KOPT-K1 (cell line): ENCODE data around the gene ELAC2.
"Not testable (repeated sequence)": the region's sequence is repeated elsewhere in the genome, so short reads cannot be mapped to it uniquely, and the experiment has no call there.

Experiments used
- H3K27ac ChIP-seq: fragments of 200-600 bp; sonication (generic); 2 replicates; pipeline ENCODE4 v1.5.1; 2016; ENCODE audit warnings: antibody characterized with exemption, mild to moderate bottlenecking, low read depth, low read length; ENCODE audit not compliant: poor library complexity, severe bottlenecking
- H3K36me3 ChIP-seq: fragments of 200-600 bp; sonication (generic); 2 replicates; pipeline ENCODE4 v1.5.1; 2017; ENCODE audit warnings: antibody characterized with exemption, mild to moderate bottlenecking, low read length, moderate library complexity; ENCODE audit not compliant: insufficient read depth
- H3K9me3 ChIP-seq: fragments of 200-600 bp; sonication (generic); 2 replicates; pipeline ENCODE4 v1.5.1; 2017; ENCODE audit warnings: antibody characterized with exemption, low read length, mild to moderate bottlenecking; ENCODE audit not compliant: insufficient read depth, poor library complexity, severe bottlenecking

ELAC2 gene

DNA sequence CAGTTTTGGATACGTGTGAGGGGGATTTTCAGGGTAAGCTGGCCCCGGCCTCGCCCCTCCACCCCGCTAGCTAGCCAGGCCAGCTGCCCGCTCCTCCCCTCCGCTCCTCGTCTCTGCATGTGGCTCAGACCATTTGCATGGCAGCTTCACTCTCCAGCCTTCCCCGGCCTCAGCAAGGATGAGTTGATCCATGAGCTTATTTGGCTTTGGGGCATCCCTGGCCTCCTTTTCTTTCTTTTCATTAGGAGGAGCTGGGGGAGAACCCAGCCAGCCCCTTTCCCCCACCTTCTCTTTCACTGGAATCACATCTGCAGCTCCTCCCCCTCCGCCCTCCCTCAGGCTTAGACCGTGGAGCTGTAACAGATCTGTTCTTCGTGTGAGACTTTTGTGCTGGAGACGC, 30.7 kb downstream of the ELAC2 start:
- Histone ChIP-seq H3K36me3 (peaks cover 28% of the 10 kb centered on the region), H3K27ac (no peak overlapping the region), H3K9me3 (no peaks in the 10 kb centered on the region)

DNA sequence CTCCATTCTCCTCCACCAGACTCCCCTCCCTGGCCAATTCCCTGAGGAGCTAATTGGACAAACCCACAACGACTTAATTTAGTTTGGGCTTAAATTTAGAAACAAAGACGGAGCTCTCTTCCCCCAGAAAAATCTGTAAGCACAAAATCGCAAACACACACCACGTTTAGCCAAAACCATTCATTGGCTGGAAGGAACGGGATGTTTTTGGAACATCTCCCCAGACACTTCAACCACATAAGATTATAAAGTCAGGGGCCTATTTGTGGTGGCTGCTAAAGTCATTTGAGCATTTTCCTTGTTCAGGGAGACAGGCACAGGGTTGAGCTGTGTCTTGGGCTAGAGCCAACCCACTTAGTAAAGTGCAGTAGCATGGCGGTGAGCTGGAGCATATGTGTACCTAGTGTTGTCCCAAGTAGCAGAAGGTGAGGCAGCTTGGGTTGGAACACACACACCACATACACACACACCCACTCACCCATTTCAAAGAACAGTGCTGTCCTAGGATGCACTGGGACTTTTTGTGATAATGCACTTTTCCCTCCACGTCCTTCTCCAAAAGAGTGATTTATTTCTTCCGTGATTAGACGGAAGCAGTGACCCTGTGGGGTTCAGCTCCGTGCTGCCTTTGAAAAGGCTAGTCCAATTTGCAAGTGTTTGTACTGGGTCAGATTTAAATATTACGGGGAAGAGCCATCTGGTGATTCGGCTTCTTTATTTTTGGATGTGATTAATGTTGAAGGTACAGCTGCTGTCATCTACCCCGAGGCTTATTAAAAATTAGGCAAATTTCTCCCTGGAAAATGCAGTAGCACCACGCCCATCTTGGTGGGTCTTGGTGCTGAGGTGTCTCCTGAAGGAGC, 32.2 kb downstream of the ELAC2 start:
- H3K27ac ChIP-seq, result no peak overlapping the region
- H3K9me3 ChIP-seq, result no peaks in the 10 kb centered on the region
- H3K36me3 ChIP-seq, result peaks cover 13% of the 10 kb centered on the region

DNA sequence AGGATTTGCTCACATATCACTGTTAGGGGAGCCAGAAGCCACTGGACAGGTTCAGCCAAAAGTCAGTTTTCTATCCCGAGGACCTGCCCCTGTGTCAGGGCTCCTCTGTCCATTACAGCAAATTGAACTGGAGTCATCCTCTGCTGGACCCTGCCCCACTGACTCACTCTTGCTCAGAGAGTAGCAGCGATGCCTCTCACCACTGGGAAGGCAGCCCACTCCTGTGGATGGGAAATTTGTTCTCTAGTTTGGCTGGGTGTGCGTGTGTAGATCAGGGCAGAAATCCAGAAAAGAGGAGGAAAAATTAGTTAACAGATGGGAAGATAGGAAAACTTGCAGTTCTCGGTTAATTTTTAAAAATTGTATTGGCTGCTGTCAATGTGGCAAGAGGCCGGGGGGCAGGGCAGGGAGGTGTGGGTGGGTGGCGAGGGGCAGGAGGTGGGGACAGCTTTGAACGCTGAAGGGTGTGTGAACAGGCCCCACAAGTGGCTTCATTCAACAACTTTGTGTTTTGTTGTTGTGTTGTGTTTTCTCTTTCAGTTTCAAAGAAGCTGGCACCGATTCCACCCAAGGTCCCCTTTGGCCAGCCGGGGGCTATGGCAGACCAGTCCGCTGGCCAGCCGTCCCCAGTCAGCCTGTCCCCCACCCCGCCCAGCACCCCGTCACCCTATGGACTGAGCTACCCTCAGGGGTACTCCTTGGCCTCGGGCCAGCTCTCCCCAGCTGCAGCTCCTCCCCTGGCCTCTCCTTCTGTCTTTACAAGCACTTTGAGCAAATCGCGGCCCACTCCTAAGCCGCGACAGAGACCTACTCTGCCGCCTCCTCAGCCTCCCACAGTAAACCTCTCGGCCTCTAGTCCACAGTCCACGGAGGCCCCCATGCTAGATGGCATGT, 33.6 kb downstream of the ELAC2 start:
- H3K27ac ChIP-seq, result no peak overlapping the region
- no peaks in the 10 kb centered on the region for H3K9me3 ChIP-seq
- H3K36me3 ChIP-seq, result no peaks in the 10 kb centered on the region

- Histone ChIP-seq H3K27ac (no peak overlapping the region), H3K36me3 (no peaks in the 10 kb centered on the region), H3K9me3 (no peaks in the 10 kb centered on the region)
These were observed 35.6 kb downstream of the ELAC2 start for GRCh38 chr17:12982224-12982623.

DNA sequence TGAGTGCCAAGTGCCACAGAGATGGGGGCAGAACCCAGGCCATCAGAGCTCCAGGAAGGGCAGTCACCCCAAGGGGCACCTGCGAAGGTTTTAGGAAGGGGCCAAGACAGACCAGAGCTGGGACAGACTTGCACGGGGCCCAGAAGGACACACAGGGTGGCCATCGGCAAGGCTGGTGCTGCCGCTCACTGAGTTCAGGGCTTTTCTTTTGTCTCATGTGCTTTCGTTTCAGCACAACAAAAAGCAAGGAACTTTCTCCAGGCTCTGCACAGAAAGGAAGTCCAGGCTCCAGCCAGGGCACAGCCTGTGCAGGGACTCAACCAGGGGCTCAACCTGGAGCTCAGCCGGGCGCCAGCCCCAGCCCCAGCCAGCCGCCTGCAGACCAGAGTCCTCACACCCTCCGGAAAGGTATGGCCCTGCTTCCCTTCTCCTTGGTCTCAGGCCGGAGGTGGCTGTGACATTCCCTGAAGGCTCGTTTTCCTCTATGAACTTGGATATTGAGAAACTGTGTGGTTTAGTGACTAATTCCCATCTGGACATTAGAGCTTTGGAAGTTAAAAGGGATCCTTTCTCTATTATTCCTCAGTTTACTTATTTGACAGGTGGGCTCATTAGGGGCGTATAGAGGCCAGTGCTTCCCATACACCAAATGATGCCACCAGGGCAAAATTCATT, 37.9 kb downstream of the ELAC2 start:
- no peak overlapping the region for H3K27ac ChIP-seq
- H3K9me3 ChIP-seq, result no peaks in the 10 kb centered on the region
- no peaks in the 10 kb centered on the region for H3K36me3 ChIP-seq

DNA sequence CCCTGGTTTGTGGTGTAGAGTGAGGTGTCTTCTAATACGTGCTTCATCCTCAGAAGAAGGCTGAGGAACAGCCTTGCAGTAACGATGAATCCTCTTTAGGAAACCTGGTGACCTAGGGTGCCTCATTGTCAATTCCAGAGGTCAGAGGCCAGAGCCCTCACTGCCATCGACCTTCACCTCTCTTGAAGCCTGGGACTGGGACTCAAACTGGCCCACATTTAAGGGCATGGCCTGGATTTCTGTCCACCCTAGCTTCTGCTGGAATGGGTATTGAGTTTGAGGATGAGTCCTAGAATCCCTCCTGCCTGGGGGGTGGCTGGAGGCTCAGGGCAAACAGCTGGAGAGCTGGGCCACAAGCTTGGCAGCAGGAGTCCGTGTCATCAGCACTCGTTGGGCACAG, 38.6 kb downstream of the ELAC2 start:
- no peak overlapping the region for H3K27ac ChIP-seq
- H3K9me3 ChIP-seq, result no peaks in the 10 kb centered on the region

GRCh38 chr17:12978787-12979186, 39.0 kb downstream of the ELAC2 start:
- not testable (repeated sequence) for H3K27ac ChIP-seq, H3K9me3 ChIP-seq, H3K36me3 ChIP-seq

More for the DNA sequence above, 38.6 kb downstream of the ELAC2 start:
- no peaks in the 10 kb centered on the region for H3K36me3 ChIP-seq

DNA sequence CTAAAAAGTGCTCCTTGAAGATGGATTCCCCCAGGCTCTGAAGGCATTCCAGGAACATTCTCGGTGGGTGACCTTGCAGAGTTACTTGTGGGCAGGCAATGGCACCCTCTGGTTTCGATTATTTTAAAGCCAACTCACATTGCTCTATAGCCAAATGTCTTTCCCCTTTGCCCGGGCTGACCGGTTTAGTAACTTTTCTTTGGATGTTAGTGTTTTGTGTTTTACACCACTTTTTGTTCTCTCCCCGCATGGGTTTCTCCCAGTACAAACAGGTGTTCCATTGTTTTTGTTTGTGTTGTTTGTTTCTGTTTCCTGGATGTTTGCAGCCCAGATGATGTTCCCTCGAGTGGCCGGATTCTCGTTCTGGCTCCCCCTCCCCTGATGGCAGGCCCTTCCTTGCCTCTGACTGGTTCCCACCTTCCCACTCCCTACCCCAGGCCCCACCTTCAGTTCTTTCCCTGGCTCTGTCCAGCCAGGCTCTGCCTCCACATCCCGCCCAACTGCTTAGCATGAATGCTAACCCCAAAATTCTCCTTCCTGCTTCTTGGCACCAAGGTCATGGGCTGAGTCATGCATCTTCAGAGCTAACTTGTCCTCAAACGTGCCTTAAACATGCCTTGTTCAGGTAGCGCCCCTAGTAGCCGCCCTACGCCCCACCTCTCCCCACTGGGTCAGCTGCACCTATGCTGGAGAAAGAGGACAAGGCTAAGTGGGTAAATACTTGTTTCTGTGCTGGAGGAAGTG, 40.6 kb downstream of the ELAC2 start:
- Histone ChIP-seq H3K9me3 (no peaks in the 10 kb centered on the region), H3K36me3 (no peaks in the 10 kb centered on the region), H3K27ac (no peak overlapping the region)

DNA sequence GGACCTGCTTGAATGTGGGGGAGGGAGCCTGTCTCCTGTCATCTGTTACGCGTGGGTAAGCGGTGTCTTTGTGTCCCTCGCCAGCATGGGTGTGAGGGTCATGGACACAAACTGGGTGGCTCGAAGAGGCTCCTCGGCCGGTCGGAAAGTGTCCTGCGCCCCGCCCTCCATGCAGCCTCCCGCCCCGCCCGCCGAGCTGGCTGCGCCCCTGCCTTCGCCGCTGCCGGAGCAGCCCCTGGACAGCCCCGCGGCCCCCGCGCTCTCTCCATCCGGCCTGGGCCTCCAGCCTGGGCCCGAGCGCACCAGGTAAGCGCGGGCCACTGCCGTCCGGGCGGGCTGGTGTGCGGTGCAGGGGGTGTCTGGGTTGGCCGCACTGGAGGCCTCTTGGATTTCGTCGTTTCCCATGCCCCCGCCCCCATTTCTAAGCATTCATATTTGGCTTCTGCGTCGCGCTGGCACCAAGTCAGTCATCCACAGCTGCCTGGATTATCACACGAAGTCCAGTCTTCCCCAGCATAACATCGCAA, 43.8 kb downstream of the ELAC2 start:
- no peaks in the 10 kb centered on the region for H3K9me3 ChIP-seq

GRCh38 chr17:12973496-12974004, 44.3 kb downstream of the ELAC2 start:
- Histone ChIP-seq H3K9me3 (no peaks in the 10 kb centered on the region), H3K36me3 (no peaks in the 10 kb centered on the region), H3K27ac (no peak overlapping the region)

More for the DNA sequence above, 43.8 kb downstream of the ELAC2 start:
- Histone ChIP-seq H3K36me3 (no peaks in the 10 kb centered on the region), H3K27ac (no peak overlapping the region)

DNA sequence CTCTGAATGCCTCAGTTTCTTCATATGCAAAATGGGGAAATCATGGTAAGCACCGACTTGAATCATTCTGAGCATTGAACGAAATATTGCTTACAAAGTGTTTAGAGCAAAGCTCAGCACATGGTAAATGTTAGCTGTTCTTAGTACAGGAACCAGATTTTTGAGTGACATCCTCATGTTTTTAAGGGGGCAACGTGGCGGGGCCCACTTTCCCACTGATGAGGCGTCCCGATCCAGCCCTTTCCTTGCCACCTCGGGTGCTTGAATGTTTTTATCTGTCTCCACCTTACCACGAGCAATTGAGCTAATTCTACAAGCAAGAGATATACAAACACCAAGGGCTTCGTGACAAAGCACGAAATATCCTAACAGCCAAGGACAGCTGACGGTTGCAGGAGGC, 49.9 kb downstream of the ELAC2 start:
- Histone ChIP-seq H3K9me3 (no peaks in the 10 kb centered on the region), H3K36me3 (no peaks in the 10 kb centered on the region), H3K27ac (no peak overlapping the region)

DNA sequence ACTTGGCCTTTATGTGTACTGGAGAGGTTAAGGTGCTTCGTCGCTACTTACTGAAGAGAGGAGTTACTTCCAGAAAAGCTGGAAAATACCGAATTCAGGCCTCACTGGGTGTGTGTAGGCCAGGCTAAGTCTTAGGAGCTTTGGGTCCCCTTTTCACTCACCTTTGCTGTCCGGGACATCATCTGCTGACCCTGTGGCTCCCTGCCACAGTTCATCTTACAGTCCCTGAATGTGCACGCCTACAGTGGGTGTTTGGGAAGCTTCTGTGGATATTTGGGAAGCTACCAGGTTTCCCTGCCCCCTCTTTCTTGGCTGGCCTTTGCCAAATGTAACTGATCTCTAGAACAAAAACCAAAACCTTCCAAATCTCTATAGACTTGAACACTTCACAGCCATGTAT, 51.4 kb downstream of the ELAC2 start:
- H3K27ac ChIP-seq, result no peak overlapping the region
- no peaks in the 10 kb centered on the region for H3K36me3 ChIP-seq
- no peaks in the 10 kb centered on the region for H3K9me3 ChIP-seq

- Histone ChIP-seq H3K9me3 (no peaks in the 10 kb centered on the region), H3K36me3 (no peaks in the 10 kb centered on the region), H3K27ac (no peak overlapping the region)
These were observed 51.8 kb downstream of the ELAC2 start for GRCh38 chr17:12965988-12966387.

- Histone ChIP-seq H3K9me3 (no peaks in the 10 kb centered on the region), H3K36me3 (no peaks in the 10 kb centered on the region), H3K27ac (no peak overlapping the region)
These were observed 53.0 kb downstream of the ELAC2 start for GRCh38 chr17:12964840-12965239.
